Measurements from ENCODE around the gene GTF3C4.

Gene GTF3C4

DNA sequence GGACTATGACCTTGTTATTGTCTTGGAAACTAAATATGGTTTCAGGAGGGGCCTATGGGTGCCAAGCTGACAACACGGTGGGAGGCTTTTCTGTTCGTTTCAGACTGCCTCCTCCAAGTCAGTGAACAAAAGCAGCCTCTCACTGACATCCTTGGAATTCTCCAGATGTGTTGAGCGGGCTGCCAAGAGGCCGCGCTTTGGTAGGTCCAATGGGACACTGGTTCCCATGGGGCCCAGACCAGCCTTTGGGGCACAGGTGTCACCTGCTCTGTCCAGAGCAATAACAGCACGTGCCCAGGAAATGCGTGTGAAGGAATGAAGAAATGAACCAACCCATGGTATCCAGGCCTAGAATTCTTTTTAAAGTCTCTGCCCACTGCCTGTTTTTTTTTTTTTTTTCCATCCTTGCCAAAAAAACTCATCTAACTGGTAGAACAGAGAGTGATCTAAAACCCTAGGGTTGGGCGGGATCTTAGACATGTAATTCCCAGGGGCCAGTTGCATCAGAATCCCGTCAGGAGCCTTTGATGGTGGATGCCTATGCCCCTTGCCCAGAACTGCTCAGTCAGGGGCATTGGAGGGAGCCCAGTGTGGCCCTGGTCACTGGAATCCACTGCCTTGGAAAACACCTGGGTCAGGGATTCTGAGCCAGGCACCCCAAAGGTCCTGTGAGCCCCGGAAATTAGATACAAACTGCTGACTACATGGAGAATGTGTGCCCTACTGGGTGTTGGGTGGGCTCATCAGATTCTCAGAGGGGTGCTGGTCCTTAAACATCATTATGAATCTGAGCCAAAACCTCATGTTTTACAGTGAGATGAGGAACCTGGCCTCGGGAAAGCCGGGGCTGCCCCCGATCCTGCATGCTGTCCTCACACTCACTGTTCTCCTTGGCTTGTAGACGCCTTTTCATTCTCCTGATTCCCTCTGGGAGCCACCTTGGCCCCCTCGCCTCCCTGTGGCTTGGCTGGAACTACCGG is 60.1 kb downstream of the GTF3C4 start:
- H3K14ac ChIP-seq (ENCODE audit: low read length in 2 of 2), result no peak overlapping the region
- H3K4ac ChIP-seq (ENCODE audit: low read depth in 1 of 2, low read length in 2 of 2), result no peak overlapping the region
- 87% methylated on average over 16 of the region's 16 CpGs for WGBS
- H2BK12ac ChIP-seq (ENCODE audit: low read length in 2 of 2), result no peak overlapping the region
- H2BK120ac ChIP-seq (ENCODE audit: low read depth, low read length), result no peak overlapping the region
- peaks cover 44 to 51% of the 10 kb centered on the region in 2 experiments for H3K27me3 ChIP-seq (ENCODE audit: control insufficient read depth in 1 of 2, insufficient read depth in 1 of 2, low read length in 2 of 2)
- H3K4me3 ChIP-seq (ENCODE audit: insufficient read depth in 1 of 2, low read depth in 1 of 2, low read length in 2 of 2), result no peak overlapping the region
- no peak overlapping the region for H2BK5ac ChIP-seq (ENCODE audit: low read depth, low read length, poor library complexity, severe bottlenecking)
- no peak overlapping the region for H4K91ac ChIP-seq (ENCODE audit: low read length)
- no peak overlapping the region for H3K18ac ChIP-seq (ENCODE audit: low read depth in 1 of 2, low read length in 2 of 2)
- H3K9ac ChIP-seq (ENCODE audit: low read length), result no peak overlapping the region
- no peak for DNase-seq
- H3K23ac ChIP-seq (ENCODE audit: low read length in 2 of 2), result no peak overlapping the region
- H2AFZ ChIP-seq (ENCODE audit: low read depth, low read length), result no peak overlapping the region
- no peak overlapping the region for H2AK5ac ChIP-seq (ENCODE audit: low read length, severe bottlenecking)
- no peak overlapping the region for H3K27ac ChIP-seq (ENCODE audit: low read length, poor library complexity, severe bottlenecking)
- peak overlapping the region; percentile 8 for H2BK15ac ChIP-seq (ENCODE audit: low read depth, poor library complexity, severe bottlenecking)
- H3K4me1 ChIP-seq (ENCODE audit: control insufficient read depth, insufficient read depth, low read depth, low read length), result no peaks in the 10 kb centered on the region
- no peaks in the 10 kb centered on the region for H3K36me3 ChIP-seq (ENCODE audit: control insufficient read depth in 1 of 2, insufficient read depth in 2 of 2, low read depth in 1 of 2, low read length in 2 of 2)
- no peaks in the 10 kb centered on the region for H3K9me3 ChIP-seq (ENCODE audit: control insufficient read depth, low read length)
- H3K79me1 ChIP-seq (replicated peaks; ENCODE audit: low read length, poor library complexity, severe bottlenecking), result no peaks in the 10 kb centered on the region
- no peak overlapping the region for H3K4me2 ChIP-seq (ENCODE audit: low read length, poor library complexity, severe bottlenecking)
- H4K8ac ChIP-seq (ENCODE audit: low read length), result no peak overlapping the region

DNA sequence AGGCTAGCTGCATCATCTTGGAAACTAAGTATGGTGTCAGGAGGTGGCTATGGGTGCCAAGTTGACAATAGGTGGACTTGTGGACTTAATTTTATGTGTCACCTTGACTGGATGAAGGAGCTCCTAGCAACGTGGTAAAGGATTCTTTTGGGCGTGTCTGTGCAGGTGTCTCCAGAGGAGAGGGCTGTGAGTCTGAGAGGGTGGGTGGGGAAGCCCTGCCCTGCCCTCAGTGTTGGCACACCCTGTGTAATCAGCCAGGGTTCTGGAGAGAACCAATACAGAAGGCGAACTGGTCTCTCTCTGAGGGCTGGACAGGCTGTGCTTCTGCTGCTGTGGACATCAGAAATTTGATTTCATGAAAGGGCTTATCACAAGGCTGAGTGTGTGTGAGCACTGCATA is 61.0 kb downstream of the GTF3C4 start:
- H2AFZ ChIP-seq (ENCODE audit: low read depth, low read length), result no peak overlapping the region
- H3K4ac ChIP-seq (ENCODE audit: low read depth in 1 of 2, low read length in 2 of 2), result no peak overlapping the region
- H3K9ac ChIP-seq (ENCODE audit: low read length), result no peak overlapping the region
- no peaks in the 10 kb centered on the region for H3K36me3 ChIP-seq (ENCODE audit: control insufficient read depth in 1 of 2, insufficient read depth in 2 of 2, low read depth in 1 of 2, low read length in 2 of 2)
- no peaks in the 10 kb centered on the region for H3K9me3 ChIP-seq (ENCODE audit: control insufficient read depth, low read length)
- no peak overlapping the region for H2AK5ac ChIP-seq (ENCODE audit: low read length, severe bottlenecking)
- no peak overlapping the region for H3K27ac ChIP-seq (ENCODE audit: low read length, poor library complexity, severe bottlenecking)
- H3K27me3 ChIP-seq (ENCODE audit: control insufficient read depth in 1 of 2, insufficient read depth in 1 of 2, low read length in 2 of 2), result peaks cover 39 to 47% of the 10 kb centered on the region in 2 experiments
- H2BK120ac ChIP-seq (ENCODE audit: low read depth, low read length), result no peak overlapping the region
- no peak overlapping the region for H4K8ac ChIP-seq (ENCODE audit: low read length)
- H2BK15ac ChIP-seq (ENCODE audit: low read depth, poor library complexity, severe bottlenecking), result no peak overlapping the region
- no peak overlapping the region for H3K23ac ChIP-seq (ENCODE audit: low read length in 2 of 2)
- no peaks in the 10 kb centered on the region for H3K79me1 ChIP-seq (replicated peaks; ENCODE audit: low read length, poor library complexity, severe bottlenecking)
- 75% methylated on average over 3 of the region's 3 CpGs for whole genome bisulfite sequencing
- no peak overlapping the region for H3K18ac ChIP-seq (ENCODE audit: low read depth in 1 of 2, low read length in 2 of 2)
- H2BK12ac ChIP-seq (ENCODE audit: low read length in 2 of 2), result no peak overlapping the region
- H3K4me1 ChIP-seq (ENCODE audit: control insufficient read depth, insufficient read depth, low read depth, low read length), result no peaks in the 10 kb centered on the region
- DNase-seq, result no peak
- H4K91ac ChIP-seq (ENCODE audit: low read length), result no peak overlapping the region
- H2BK5ac ChIP-seq (ENCODE audit: low read depth, low read length, poor library complexity, severe bottlenecking), result no peak overlapping the region
- no peak overlapping the region for H3K14ac ChIP-seq (ENCODE audit: low read length in 2 of 2)
- no peak overlapping the region for H3K4me3 ChIP-seq (ENCODE audit: insufficient read depth in 1 of 2, low read depth in 1 of 2, low read length in 2 of 2)
- no peak overlapping the region for H3K4me2 ChIP-seq (ENCODE audit: low read length, poor library complexity, severe bottlenecking)

GRCh38 chr9:132732326-132733259 is 62.3 kb downstream of the GTF3C4 start:
- H4K8ac ChIP-seq (ENCODE audit: low read length), result no peak overlapping the region
- H3K23ac ChIP-seq (ENCODE audit: low read length in 2 of 2), result no peak overlapping the region
- no peak overlapping the region for H2AFZ ChIP-seq (ENCODE audit: low read depth, low read length)
- H3K4ac ChIP-seq (ENCODE audit: low read depth in 1 of 2, low read length in 2 of 2), result no peak overlapping the region
- H2BK5ac ChIP-seq (ENCODE audit: low read depth, low read length, poor library complexity, severe bottlenecking), result no peak overlapping the region
- H3K4me1 ChIP-seq (ENCODE audit: control insufficient read depth, insufficient read depth, low read depth, low read length), result no peaks in the 10 kb centered on the region
- no peak overlapping the region for H2BK120ac ChIP-seq (ENCODE audit: low read depth, low read length)
- no peak overlapping the region for H3K9ac ChIP-seq (ENCODE audit: low read length)
- H3K14ac ChIP-seq (ENCODE audit: low read length in 2 of 2), result no peak overlapping the region
- no peak overlapping the region for H4K91ac ChIP-seq (ENCODE audit: low read length)
- H2BK12ac ChIP-seq (ENCODE audit: low read length in 2 of 2), result no peak overlapping the region
- no peak overlapping the region for H3K4me3 ChIP-seq (ENCODE audit: insufficient read depth in 1 of 2, low read depth in 1 of 2, low read length in 2 of 2)
- H3K27ac ChIP-seq (ENCODE audit: low read length, poor library complexity, severe bottlenecking), result no peak overlapping the region
- WGBS, result 76% methylated on average over 17 of the region's 17 CpGs
- no peak overlapping the region for H3K4me2 ChIP-seq (ENCODE audit: low read length, poor library complexity, severe bottlenecking)
- no peaks in the 10 kb centered on the region for H3K9me3 ChIP-seq (ENCODE audit: control insufficient read depth, low read length)
- no peak overlapping the region for H2AK5ac ChIP-seq (ENCODE audit: low read length, severe bottlenecking)
- DNase-seq, result peak; percentile 39
- H2BK15ac ChIP-seq (ENCODE audit: low read depth, poor library complexity, severe bottlenecking), result no peak overlapping the region
- H3K79me1 ChIP-seq (replicated peaks; ENCODE audit: low read length, poor library complexity, severe bottlenecking), result no peaks in the 10 kb centered on the region
- no peaks in the 10 kb centered on the region for H3K36me3 ChIP-seq (ENCODE audit: control insufficient read depth in 1 of 2, insufficient read depth in 2 of 2, low read depth in 1 of 2, low read length in 2 of 2)
- H3K27me3 ChIP-seq (ENCODE audit: control insufficient read depth in 1 of 2, insufficient read depth in 1 of 2, low read length in 2 of 2), result peaks cover 30 to 36% of the 10 kb centered on the region in 2 experiments
- H3K18ac ChIP-seq (ENCODE audit: low read depth in 1 of 2, low read length in 2 of 2), result no peak overlapping the region

Data from mesenchymal stem cell (in vitro differentiated cells and primary cell).